ENCODE data around the gene ESR1.
"Not testable (repeated sequence)": the region's sequence is repeated elsewhere in the genome, so short reads cannot be mapped to it uniquely, and the experiment has no call there.

Gene ESR1

DNA sequence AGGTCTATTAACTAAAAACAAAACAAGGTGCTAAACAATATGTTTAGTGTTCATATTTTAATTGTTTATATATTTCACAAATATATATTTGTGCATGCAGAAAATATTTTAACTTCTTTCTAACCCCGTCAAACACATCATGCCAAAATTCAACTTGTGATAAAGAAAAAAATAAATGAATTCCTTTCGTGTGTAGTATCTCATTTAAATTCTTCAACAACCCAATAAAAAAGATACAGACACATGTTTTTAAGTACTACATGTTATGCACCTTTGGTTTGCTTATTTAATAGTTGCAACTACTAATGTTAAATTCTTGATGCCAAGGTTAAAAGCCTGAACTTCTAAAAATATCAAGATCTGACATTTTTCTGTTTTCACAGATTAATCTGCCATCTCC, 252.4 kb downstream of the ESR1 start:
- no peak overlapping the region for H3K4me3 ChIP-seq (ENCODE audit: low read length)
- TF ChIP-seq ZNF274 (IDR thresholded peaks at IDR 0.05; ENCODE audit: low read depth, low read length): no peak

- TF ChIP-seq ZNF274 (IDR thresholded peaks at IDR 0.05; ENCODE audit: low read depth, low read length): no peak
- H3K4me3 ChIP-seq (ENCODE audit: low read length): no peak overlapping the region
Measured at GRCh38 chr6:152062476-152062875, 255.0 kb downstream of the ESR1 start.

DNA sequence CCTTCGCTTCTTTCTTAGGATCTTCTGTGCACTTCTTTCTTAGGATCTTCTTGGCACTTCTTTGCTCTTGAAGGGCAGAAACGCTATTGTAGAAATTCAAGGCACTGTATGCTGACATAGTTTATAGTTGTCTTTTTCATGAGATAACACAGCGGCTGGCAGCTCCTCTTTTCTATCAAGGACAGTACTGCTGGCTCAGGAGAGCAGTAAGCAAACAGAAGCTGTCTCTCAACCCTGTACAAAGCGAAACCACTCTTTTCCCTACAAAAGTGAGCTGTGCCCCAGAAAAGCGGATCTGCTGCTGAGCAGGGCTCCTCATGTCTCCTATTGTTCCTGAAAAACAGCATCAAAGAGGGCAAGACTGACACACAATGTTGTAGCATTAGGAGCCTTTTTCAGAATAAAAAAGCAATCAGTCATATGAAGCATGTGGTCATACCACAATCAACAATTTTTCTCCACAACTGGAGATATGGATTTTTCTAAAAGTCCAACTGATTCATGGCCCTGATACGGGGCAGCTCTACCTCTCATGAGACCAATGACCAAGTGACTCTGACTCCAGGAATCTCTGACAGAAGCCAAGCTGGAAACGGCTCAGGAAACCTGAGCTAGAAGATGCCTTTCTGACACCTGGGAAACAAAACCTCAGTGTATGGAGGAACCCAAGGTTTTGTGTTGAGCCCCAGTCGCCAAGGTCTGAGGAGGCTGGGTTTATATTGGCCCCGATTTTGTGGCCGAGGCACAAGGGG, 255.9 kb downstream of the ESR1 start:
- no peak overlapping the region for H3K4me3 ChIP-seq (ENCODE audit: low read length)
- no peak for TF ChIP-seq ZNF274 (IDR thresholded peaks at IDR 0.05; ENCODE audit: low read depth, low read length)

- no peak for TF ChIP-seq ZNF274 (IDR thresholded peaks at IDR 0.05; ENCODE audit: low read depth, low read length)
- H3K4me3 ChIP-seq (ENCODE audit: low read length): no peak overlapping the region
Measured at GRCh38 chr6:152068622-152069261, 261.3 kb downstream of the ESR1 start.

GRCh38 chr6:152070556-152070955, 263.1 kb downstream of the ESR1 start:
- no peak overlapping the region for H3K4me3 ChIP-seq (ENCODE audit: low read length)
- no peak for TF ChIP-seq ZNF274 (IDR thresholded peaks at IDR 0.05; ENCODE audit: low read depth, low read length)

DNA sequence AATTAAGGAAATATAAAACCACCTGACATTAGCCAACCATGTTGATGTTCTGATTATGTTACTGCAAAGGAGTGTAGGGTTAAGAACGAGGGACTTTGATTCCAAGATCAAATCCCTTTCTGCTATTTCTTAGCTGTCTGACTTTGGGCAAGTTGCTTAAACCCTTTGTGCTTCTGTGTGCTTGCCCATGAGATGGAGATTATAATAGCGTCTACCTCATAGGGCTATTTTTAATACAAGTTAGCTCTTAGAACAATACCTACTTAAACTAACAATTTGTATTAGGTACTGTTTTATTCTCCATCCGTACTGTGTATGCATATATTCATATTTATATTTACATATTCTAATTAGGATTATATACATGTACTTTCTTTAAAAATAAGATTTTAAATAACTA, 263.8 kb downstream of the ESR1 start:
- TF ChIP-seq ZNF274 (IDR thresholded peaks at IDR 0.05; ENCODE audit: low read depth, low read length): no peak
- H3K4me3 ChIP-seq (ENCODE audit: low read length): no peak overlapping the region

DNA sequence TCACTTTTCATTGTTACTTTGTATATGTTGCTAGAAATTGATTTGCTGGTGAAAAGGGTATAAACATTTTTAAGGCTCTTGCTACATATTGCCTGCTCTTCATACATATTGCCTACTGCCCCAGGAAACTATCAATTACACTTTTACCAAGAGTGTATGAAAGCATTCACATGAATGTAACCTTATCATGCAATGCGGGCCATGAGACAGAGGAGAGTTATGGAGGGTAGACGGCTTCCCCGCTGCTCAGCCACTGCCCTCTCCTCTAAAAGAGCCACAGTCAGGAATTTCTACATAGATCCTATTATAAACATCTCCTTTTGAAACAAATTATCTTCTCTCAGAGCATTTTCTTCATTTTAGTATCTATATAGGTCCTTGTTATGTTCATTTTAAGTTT, 264.4 kb downstream of the ESR1 start:
- no peak for TF ChIP-seq ZNF274 (IDR thresholded peaks at IDR 0.05; ENCODE audit: low read depth, low read length)
- H3K4me3 ChIP-seq (ENCODE audit: low read length): no peak overlapping the region

DNA sequence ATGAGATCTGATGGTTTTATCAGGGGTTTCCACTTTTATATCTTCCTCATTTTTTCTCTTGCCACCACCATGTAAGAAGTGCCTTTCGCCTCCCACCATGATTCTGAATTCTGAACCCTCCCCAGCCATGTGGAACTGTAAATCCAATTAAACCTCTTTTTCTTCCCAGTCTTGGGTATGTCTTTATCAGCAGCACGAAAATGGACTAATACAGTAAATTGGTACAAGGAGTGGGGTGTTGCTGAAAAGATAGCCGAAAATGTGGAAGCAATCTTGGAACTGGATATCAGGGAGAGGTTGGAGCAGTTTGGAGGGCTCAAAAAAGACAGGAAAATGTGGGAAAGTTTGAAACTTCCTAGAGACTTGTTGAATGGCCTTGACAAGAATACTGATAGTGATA, 268.8 kb downstream of the ESR1 start:
- H3K4me3 ChIP-seq (ENCODE audit: low read length): not testable (repeated sequence)

- TF ChIP-seq ZNF274 (IDR thresholded peaks at IDR 0.05; ENCODE audit: low read depth, low read length): no peak
- no peak overlapping the region for H3K4me3 ChIP-seq (ENCODE audit: low read length)
Measured at GRCh38 chr6:152078001-152078400, 270.5 kb downstream of the ESR1 start.

DNA sequence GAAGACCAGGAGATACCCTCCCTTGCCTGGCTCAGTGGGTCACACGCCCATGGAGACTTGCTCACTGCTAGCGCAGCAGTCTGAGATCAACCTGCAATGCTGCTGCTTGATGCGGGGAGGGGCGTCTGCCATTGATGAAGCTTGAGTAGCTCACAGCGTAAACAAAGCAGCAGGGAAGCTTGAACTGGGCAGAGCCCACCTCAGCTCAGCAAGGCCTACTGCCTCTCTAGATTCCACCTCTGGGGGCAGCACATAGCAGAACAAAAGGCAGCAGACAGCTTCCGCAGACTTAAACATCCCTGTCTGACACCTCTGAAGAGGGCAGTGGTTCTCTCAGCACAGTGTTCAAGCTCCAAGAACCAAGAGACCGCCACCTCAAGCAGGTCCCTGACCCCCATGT, 271.3 kb downstream of the ESR1 start:
- TF ChIP-seq ZNF274 (IDR thresholded peaks at IDR 0.05; ENCODE audit: low read depth, low read length): no peak
- H3K4me3 ChIP-seq (ENCODE audit: low read length): no peak overlapping the region

- TF ChIP-seq ZNF274 (IDR thresholded peaks at IDR 0.05; ENCODE audit: low read depth, low read length): no peak
- no peak overlapping the region for H3K4me3 ChIP-seq (ENCODE audit: low read length)
Measured at GRCh38 chr6:152085451-152085921, 278.0 kb downstream of the ESR1 start.

GRCh38 chr6:152086223-152086873, 278.9 kb downstream of the ESR1 start:
- no peak for TF ChIP-seq ZNF274 (IDR thresholded peaks at IDR 0.05; ENCODE audit: low read depth, low read length)
- H3K4me3 ChIP-seq (ENCODE audit: low read length): no peak overlapping the region

DNA sequence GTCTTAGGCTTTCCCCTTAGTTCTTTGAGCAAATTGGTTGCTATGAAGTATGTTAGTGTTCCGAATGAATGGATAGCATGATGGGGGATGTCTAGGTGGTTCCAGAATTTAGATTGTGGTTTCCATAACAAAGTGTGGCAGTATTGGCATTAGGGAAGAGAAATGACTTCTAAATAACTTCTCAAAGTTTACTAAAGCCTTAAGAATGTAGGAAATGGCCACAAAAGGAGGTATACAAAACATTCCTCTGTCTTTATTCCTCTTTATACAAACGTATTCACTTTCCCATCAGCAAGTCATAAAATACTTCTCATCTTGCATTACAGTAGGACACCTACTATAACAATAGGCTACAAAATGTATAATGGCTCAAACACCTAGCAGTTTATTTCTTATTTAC, 279.6 kb downstream of the ESR1 start:
- TF ChIP-seq ZNF274 (IDR thresholded peaks at IDR 0.05; ENCODE audit: low read depth, low read length): no peak
- H3K4me3 ChIP-seq (ENCODE audit: low read length): no peak overlapping the region

DNA sequence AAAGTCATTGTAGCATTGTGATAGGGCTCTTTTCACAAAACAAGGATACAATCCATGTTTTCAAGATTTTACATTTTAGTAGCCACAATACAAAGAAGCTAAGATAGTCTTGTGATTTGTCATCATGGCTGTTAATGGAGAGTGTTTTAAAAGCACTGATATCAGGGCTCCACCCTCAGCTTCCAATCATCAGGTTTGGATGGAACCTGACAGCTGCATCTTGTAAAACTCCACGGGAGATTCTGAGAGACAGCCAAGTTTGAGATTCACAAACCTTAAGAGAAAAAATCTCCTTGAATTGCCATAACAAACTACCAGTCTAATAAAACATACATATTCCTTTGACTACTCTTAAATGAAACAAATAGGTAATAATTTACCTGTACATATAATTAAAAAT, 280.2 kb downstream of the ESR1 start:
- no peak for TF ChIP-seq ZNF274 (IDR thresholded peaks at IDR 0.05; ENCODE audit: low read depth, low read length)
- H3K4me3 ChIP-seq (ENCODE audit: low read length): no peak overlapping the region

DNA sequence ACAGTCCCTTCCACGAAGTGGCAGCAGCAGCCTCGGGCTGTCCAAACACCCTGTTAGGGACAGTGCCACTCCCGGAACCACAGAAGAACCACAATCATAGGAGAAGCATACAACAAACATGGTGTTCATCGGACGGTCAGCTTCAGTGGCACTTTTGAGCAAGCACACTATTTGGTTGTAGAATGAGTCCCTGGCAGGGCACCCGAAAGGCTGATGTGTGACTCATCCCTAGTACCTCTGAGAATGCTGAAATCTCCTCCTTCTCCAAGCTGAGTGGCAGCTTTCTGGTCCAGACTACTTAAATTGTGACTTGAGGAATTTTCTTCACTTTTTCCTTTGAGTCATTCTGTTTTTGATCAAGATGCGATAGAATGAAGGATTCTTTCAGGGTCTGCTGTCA, 282.5 kb downstream of the ESR1 start:
- TF ChIP-seq ZNF274 (IDR thresholded peaks at IDR 0.05; ENCODE audit: low read depth, low read length): no peak
- H3K4me3 ChIP-seq (ENCODE audit: low read length): no peak overlapping the region

Data from GM08714 (cell line).